Loucy (cell line): ENCODE data around the gene BAIAP2L1.

Experiments used
- EZH2phosphoT487 ChIP-seq: fragments of 200-600 bp; IDR thresholded peaks from 2 replicates; pipeline ENCODE4 v1.6.1; 2018; ENCODE audit warnings: antibody characterized with exemption, mild to moderate bottlenecking, moderate library complexity, borderline replicate concordance
- TF ChIP-seq, protein P1 (sequence below): fragments of 200-600 bp; sonication (generic); conservative IDR thresholded peaks from 2 replicates; pipeline ENCODE4 v1.5.1; 2014; ENCODE audit warnings: mild to moderate bottlenecking, antibody characterized with exemption, low read length

- TF ChIP-seq, protein P1, sequence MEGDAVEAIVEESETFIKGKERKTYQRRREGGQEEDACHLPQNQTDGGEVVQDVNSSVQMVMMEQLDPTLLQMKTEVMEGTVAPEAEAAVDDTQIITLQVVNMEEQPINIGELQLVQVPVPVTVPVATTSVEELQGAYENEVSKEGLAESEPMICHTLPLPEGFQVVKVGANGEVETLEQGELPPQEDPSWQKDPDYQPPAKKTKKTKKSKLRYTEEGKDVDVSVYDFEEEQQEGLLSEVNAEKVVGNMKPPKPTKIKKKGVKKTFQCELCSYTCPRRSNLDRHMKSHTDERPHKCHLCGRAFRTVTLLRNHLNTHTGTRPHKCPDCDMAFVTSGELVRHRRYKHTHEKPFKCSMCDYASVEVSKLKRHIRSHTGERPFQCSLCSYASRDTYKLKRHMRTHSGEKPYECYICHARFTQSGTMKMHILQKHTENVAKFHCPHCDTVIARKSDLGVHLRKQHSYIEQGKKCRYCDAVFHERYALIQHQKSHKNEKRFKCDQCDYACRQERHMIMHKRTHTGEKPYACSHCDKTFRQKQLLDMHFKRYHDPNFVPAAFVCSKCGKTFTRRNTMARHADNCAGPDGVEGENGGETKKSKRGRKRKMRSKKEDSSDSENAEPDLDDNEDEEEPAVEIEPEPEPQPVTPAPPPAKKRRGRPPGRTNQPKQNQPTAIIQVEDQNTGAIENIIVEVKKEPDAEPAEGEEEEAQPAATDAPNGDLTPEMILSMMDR, result no peak
- TF ChIP-seq EZH2phosphoT487, result no peak
Observed at GRCh38 chr7:98281757-98282606, 118.9 kb downstream of the BAIAP2L1 start.
